Activated CD4-positive, alpha-beta T cell treated with anti-CD3 and anti-CD28 coated beads, Interleukin-2, amount 50 U/mL, for 1 hour (primary cell): ENCODE results near the gene ATOH8.
"Not testable (repeated sequence)": the region's sequence is repeated elsewhere in the genome, so short reads cannot be mapped to it uniquely, and the experiment has no call there.

Source experiments
- DNase-seq: peaks from one replicate; pipeline ENCODE4 v3.0.0-alpha.2; 2020

The ATOH8 gene, protein sequence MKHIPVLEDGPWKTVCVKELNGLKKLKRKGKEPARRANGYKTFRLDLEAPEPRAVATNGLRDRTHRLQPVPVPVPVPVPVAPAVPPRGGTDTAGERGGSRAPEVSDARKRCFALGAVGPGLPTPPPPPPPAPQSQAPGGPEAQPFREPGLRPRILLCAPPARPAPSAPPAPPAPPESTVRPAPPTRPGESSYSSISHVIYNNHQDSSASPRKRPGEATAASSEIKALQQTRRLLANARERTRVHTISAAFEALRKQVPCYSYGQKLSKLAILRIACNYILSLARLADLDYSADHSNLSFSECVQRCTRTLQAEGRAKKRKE

DNA sequence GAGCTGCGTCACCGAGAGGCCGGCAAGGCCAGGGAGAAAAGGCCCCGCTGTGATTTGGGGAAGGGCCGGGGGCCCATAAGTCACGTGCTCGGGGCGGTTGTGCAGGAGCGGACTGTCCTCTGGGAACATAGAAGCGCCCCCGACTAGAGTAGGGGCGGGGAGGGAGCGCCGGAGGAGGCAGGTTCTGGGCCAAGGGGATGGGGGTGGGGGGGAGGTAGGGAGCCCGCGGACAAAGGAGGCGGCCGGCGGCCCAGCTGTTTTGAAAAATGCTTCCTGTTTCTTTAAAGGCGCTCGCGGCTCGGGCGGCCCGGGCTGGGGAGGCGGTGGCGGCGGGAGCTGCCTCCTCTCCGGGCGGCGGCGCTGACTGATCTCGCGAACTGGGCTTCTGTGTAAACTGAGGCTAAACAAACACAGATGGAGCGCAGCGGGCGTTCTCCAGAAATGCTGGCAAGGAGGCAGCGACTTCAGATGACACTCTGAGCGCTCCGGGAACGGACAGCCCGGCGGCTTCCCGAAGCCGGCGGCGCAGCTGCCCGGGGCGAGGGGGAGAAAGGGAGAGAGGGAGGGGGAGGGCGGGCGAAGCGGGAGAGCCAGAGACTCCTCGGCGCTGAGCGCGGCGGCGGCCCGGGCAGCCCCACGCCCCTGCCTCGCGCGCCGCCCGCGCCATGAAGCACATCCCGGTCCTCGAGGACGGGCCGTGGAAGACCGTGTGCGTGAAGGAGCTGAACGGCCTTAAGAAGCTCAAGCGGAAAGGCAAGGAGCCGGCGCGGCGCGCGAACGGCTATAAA lies at the start of gene ATOH8:
ATOH8 (plus strand) TSS at position 467 of the 788 bp plus-strand sequence; CDS start at position 666, 199 bp downstream.
- no peak for DNase-seq

DNA sequence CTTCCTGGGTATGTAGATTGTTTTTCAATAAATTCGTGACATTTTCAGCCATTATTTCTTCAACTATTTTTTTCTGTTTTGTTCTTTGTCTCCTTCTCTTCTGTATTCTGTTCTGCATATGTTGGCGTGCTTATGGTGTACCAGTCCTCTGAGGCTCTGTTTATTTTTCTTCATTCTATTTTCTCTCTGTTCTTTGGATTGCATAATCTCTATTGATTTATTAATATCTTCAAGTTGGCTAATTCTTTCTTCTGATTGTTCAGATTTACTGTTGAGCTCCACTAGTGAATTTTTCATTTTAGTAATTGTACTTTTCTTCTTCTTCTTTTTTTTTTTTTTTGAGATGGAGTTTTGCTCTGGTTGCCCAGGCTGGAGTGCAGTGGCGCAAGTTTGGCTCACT lies 49.8 kb upstream of the ATOH8 start:
- DNase-seq, result no peak

DNA sequence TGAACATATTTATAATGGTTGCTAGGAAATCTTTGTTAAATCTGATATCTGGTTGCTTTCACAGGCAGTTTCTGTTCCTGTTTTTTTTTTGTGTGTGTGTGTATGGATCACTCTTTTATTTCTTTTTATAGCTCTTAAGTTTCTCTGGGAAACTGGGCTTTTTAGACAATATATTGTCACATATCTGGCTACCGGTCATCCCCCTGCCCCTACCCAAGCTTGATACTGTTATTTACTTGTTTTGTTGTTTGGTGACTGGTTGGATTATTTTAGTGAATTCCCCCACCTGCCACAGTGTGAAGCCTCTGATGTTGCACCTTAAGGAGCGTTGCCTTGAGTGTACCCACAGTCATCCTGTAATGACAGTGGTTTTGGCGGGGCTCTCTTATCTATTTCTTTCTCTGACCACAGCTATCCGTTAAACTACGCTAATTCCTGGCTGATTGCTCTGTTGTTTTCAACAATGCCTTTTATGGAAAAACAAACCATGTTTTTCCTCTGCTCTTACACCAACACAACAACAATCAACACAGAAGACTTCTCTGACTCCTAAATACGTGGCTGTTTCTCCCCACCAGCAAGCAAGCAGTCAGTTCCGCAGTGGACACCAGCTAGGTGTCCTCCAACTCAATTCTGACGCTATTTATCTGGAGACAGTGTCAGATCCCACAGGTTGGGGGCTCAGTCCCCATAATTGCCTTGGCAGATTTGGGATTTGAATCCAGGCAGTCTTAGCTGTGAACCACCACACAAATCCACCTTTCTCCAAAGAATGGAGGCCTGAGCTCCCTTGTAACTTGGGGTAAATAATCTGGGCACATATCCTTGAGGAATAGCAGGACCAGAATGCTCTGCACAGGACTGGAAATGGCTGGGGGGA lies 48.8 kb upstream of the ATOH8 start:
- no peak for DNase-seq

GRCh38 chr2:85705680-85706039 lies 48.1 kb upstream of the ATOH8 start:
- no peak for DNase-seq

DNA sequence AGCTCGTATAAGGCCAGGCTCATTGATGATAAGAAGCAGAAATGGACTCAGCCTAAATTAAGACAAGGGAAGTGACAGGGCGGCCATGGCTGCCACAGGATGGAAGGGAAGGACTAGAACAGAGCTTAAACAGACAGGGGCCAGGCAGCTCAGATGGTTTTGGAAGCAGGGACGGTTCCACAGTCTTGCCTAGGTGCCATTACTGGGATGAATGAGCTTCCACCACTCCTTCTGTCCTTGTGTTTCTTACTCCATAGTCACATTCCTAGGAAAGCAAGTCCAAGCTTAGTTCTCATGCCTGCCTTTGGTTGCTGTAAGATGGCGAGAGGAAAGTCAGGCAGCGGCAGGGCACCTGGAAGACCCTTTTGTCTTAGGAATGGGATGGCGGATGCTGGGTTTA lies 47.7 kb upstream of the ATOH8 start:
- no peak for DNase-seq

- no peak for DNase-seq
These were observed 47.0 kb upstream of the ATOH8 start for GRCh38 chr2:85706599-85707296.

GRCh38 chr2:85707304-85707703 lies 46.5 kb upstream of the ATOH8 start:
- DNase-seq, result peak; percentile 33

- DNase-seq, result no peak
These were observed 45.1 kb upstream of the ATOH8 start for GRCh38 chr2:85708641-85709040.

DNA sequence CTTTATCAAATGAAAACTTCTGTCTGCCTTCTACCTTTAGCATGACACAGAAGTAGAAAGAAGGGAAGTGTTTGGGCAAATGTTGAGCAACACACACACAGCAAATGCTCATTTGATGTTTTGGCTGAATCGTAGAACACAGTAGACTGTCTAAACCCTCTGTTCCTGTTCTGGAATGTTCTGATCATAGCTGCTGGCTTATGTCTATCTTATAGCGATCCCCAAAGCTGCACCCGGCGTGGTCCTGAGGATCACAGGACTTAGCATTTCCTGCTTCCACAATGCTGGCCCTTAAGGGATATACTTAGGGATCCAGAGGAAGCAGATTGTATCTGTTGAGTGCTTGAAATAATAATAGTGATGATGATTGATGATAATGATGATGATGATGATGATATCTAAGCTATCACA lies 44.4 kb upstream of the ATOH8 start:
- no peak for DNase-seq

DNA sequence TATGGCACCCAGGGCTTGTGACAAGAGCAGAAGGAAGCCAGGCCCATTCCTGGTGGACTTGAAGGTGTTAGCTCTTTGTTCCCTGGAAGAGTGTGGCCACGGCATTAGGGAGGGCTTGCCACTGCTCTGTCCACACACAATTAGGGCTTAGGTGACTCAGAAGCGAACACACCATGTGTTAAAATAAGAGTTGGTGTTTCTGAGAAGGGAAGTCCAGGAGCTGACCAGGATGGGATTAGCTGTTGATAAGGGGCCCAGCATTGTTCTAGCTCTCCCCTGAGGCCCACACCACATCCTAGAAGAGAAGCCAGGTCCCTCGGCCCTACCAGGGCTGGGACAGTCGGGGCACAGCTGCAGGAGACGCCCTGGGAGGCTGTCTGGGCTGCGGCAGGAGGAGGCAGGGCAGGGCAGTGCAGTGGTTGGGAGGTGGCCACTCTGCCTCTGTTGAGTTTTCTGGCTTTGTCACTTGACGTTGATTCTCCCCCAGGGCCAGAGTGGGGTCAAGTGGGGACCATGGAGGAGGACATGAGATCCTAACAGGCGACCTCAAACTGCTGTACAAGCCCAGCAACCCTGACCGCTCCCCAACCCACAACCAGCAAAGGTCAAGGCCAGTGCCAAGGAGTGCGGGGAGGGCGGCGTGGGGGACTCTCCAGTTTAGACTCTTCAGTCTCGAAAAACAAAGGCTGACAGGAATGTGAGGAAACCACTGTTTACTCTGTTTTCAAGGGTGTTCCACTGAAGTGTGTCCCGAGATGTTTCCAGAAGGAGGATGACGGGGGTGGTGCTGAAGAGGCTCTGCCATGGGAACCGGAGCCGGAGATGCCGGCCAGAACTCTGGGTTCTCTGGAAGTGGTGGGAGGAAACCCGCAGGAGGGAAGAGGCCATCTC lies 42.9 kb upstream of the ATOH8 start:
- no peak for DNase-seq

DNA sequence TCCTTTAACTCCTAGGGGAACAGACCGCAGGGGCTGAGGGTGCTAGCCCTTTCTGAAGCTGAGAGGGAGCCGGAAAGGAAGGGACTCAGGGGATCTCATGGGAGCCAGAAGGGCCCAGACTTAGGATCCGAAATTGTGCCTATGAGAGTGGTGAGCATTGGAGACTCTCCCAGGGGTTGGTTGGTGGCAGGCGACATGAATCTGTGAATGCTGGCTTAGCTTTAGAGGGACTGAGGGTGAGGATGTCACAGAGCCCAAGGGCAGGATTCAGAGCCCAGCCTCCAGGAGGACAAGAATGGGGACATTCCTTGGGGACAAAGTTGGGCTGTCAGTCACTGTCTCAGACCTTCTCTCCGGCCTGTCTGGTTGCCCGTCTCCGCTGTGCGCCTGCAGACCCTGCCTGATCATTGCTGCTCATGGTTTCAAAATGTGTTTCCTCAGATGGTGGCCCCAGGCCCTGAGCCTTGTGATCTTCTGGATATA lies 42.2 kb upstream of the ATOH8 start:
- no peak for DNase-seq

- DNase-seq, result no peak
These were observed 41.5 kb upstream of the ATOH8 start for GRCh38 chr2:85712336-85712735.

DNA sequence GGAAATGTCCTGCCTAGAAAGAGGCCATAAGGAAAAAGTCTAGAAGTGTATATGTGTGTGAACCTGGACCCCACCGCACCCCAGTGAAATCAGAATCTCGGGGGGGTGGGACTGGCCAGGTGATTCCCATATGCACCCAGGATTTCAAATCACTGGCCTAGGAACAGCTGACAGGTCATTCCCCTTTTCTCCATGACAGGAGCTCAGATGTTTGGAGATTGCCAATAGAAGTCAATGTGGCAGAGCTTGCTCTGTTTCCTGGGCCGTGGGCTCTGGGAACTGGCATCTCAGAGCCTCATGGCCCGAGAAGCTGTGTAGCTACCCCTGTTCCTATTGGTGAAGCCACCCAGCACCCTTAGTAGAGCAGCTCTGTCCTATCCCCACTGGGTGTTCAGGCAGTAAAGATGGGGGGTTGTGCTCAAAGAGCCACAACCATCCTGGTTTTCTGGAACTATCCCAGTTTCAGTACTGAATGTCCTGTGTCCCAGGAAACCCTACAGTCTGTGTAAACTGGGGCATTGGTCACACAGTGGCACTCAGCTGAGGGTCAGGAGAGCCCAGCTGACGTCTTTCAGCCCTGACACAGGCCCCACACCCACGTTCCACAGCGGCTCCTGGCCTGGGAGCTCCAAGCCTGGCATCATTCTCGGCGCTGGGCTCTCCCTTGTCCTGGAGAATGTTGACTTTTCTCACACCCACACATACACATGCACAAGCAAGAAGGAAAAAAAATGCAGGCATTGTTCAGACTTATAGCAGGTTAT lies 40.8 kb upstream of the ATOH8 start:
- no peak for DNase-seq

DNA sequence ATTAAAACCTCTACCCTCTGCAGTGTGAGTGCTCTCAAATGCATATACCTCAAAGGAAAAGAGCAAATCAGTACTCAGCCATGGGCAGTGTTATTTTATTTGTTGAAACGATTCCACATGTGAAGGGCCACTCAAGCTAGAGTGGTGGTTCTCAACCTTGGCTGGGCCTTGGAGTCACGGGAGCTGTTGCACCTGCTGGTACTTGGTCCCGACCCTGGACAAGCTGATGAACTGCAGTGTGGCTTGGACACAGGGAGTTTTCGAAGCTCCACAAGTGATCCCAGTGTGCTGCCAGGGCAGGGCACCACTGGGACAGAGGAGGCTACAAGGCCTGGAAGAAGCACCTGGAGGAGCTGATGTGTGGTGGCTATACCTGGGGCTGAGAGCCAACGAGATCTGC lies 40.0 kb upstream of the ATOH8 start:
- no peak for DNase-seq

DNA sequence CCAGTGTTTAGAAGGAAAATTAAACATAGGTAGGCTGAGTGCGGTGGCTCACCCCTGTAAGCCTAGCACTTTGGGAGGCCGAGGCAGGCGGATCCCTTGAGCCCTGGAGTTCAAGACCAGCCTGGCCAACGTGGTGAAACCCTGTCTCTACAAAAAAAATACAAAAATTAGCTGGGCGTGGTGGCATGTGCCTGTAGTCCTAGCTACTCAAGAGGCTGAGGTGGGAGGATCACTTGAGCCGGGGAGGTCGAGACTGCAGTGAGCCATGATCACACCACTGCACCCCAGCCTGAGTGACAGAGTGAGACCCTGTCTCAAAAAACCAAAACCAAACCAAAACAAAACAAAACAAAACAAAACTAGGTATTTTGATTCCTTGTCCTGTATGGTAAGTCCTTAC lies 39.4 kb upstream of the ATOH8 start:
- DNase-seq, result not testable (repeated sequence)

DNA sequence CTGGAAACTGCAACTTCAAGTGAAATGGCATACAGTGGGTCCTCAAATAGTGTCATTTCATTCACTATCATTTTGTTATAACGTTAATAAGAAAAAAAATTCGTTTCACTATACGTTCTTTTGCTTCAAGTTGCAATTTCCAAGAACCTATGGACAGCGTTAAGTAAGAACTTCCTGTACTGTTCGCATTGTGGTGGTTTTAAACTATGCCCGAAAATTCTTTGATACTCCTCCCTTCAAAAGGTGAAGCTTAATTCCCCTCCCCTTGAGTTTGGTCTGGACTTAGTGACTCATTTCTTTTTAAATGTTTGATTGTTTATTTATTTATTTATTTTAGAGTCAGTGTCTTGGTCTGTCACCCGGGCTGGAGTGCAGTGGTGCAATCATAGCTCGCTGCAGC lies 39.0 kb upstream of the ATOH8 start:
- no peak for DNase-seq

DNA sequence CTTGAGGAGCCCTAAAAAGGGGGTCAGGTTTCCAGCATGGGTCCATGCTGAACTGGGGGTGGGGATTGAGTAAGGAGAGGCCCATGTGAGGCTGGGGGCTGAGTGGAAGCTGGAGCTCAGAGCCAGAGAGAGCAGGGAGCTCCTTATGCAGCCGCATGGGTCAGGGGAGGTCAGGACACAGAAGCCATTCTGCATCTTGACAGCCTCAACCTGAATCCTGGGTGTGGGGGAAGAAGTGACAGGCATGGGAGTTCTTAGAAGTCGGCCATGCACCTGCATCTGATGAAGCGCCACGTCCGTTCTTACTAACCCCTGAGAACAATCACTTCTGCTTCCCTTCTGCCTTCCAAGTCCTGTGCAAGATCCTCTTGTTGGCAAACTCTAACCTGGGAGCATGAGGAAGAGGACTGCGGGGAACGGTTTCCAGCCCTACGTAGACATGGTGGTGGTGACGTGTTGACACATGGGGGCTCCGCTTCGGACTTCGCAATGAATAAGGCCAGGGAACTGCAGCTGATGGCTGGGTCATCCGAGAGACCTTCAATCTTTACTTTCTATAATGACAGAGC lies 37.4 kb upstream of the ATOH8 start:
- DNase-seq, result no peak

DNA sequence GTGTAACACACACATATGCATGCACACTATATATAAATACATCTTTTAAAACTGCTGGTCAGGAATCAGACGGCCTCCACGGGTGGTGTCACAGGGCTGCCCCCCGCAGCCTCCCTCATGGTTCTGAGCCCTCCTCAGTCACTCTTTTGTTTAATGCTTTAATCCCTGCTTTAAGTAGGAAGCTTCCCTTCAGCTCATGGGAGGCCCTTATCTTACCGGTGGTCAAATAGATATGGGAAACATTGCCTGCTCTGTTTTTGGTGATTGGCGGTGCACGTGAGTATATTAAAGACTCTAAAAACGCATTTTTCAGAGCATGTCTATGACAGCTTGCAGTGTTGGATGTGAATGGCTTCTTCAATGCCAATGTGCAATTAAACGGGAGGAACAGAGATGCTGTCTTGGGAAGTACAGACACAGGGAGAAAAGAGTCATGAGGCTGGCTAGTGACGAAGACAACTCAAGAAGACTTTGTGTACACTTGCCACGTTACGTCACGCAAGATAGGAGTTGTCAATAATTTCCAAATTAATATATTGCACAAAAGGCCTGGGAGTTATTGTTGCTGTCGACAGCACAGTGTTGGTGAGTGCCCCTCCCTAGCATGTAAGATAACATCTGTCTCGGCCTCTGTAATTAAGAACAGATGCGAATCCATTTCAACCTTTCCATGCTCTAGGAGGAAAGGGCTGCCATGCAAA lies 36.3 kb upstream of the ATOH8 start:
- no peak for DNase-seq

DNA sequence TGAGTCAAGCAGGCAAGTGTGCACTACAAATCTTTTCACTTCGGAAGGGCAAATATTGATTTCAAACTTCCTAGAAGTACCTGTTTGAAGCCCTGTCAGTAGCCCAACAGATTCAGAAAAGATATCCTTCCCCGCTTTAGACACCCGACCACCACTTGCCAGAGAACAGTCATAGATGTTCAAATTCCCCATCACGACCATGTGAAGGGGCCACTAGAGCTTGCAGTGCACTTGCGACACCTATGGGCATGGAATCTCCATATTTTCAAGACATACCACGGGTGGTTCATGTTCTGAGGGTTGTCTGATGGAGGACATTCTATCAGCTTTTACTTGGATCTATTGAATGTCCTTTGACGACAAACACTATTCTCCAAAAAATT lies 35.8 kb upstream of the ATOH8 start:
- DNase-seq, result no peak
